Posterior vena cava (tissue), 2 donors: Measurements from ENCODE around the gene GAB1. TPM values are rescaled to one million over a fixed set of nuclear protein-coding genes. Genes with fewer than 3 reads are reported as not detected.

Experiments
- DNase-seq: peaks from one replicate; pipeline ENCODE4 v3.0.0-alpha.2; 2020; ENCODE audit warnings: low spot score
- intact Hi-C, 2 donors: fragments of 100-400 bp; cut with DNase I; formaldehyde crosslinking; loops; one replicate each; pipeline versions ENCODE4 v1.14.1 to v1.14.2; 2022 to 2023
- total RNA-seq, 2 donors: library from RNA; stranded (reverse); fragmentation: NEBNext Ultra II Directional; extraction: Animal tissue kit (Norgen Biotek cat#: 25700); gene quantifications; one replicate each; pipeline ENCODE4 v1.2.1, GENCODE V29; 2021
- donor health status: DM: yes; HTN: yes; CAD: no.
- donor health status: DM: yes; HTN: yes; CAD: no.

The GAB1 gene
- total RNA-seq, 2 donors from 2014 or later, result 36.0 to 36.6 TPM

- intact Hi-C loops, result loop anchor here in 1 of 2 donors (10.0 kb wide), 1 partner anchor 48 kb away; no protein-coding TSS in a partner anchor
- no peak for DNase-seq
Measured at GRCh38 chr4:143402776-143403552, 66.3 kb downstream of the GAB1 start.

DNA sequence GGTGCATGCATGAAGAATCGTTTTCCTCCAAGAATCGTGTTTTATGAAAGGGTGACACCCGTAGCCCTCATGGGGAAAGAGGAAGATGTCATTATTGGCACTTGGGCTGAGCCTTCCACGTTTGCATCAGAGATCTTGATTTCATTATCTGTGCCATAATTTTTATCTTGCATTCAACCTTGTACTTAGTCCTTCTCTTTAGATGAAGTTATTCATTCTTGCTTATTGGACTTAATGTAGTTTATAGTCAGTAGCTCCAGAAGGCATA is 66.8 kb downstream of the GAB1 start:
- DNase-seq, result no peak
- intact Hi-C loops, result loop anchor here in 1 of 2 donors (10.0 kb wide), 1 partner anchor 49 kb away; no protein-coding TSS in a partner anchor

DNA sequence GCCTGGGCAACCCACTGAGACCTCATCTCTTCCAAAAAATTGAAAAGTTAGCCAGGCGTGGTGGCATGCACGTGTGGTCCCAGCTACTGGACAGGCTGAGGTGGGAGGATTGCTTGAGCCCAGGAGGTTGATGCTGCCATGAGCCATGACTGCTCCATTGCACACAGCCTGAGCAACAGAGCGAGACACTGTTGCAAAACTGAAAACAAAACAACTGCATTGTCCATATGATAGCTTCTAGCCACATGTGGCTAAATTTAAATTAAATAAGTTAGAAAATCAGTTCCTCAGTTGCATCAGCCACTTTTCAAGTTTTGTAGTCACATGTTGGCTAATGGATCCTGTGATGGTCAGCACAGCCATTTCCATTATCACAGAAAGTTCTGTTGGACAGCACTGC is 67.9 kb downstream of the GAB1 start:
- no peak for DNase-seq
- intact Hi-C loops, result loop anchor here in 1 of 2 donors (10.0 kb wide), 1 partner anchor 50 kb away; no protein-coding TSS in a partner anchor

- DNase-seq, result no peak
- intact Hi-C loops, result loop anchor here in 1 of 2 donors (10.0 kb wide), 1 partner anchor 50 kb away; no protein-coding TSS in a partner anchor
Measured at GRCh38 chr4:143405075-143405730, 68.5 kb downstream of the GAB1 start.

DNA sequence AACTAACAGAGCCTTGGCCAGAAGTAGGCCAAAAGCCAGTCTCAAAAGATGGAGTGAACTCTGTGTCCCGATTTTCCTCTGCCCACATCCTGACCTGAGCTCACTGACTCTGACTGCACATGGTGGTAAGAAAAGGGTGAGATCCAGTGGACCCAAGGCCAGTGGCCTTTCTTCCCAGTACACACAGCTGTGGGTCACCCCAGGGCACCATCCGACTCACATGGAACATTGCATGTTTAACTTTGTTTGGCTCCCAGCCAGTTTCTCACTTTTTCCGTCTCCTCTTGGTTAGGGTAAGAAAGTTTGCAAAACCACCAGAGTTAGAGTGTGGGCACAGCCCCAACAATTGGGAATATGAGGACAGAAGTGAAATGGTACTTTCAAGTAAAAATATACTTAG is 69.8 kb downstream of the GAB1 start:
- DNase-seq, result peak; percentile 85
- intact Hi-C loops, result loop anchor here in 1 of 2 donors (10.0 kb wide), 1 partner anchor 52 kb away; no protein-coding TSS in a partner anchor

GRCh38 chr4:143407474-143407873 is 70.8 kb downstream of the GAB1 start:
- intact Hi-C loops, result loop anchor here in 1 of 2 donors (10.0 kb wide), 1 partner anchor 53 kb away; no protein-coding TSS in a partner anchor
- no peak for DNase-seq

DNA sequence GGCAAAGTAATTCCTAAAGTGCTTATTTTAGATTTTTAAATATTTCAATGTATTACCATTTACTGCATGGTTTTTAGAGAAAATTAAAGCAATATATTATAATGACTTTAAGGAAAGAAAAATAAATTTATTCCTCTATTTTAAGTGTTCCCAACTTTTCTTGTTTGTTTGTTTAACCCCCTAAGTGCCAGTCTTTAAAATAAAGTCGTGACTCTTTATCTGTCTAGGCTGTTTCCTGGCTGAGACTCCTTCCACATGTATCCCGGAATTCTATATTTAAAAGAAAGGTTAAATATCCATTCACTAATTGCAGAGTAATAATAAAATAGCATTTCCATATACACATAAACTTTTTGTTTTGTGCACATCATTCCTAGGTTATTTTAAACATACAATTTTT is 71.2 kb downstream of the GAB1 start:
- intact Hi-C loops, result loop anchor here in 1 of 2 donors (10.0 kb wide), 1 partner anchor 53 kb away; no protein-coding TSS in a partner anchor
- no peak for DNase-seq

DNA sequence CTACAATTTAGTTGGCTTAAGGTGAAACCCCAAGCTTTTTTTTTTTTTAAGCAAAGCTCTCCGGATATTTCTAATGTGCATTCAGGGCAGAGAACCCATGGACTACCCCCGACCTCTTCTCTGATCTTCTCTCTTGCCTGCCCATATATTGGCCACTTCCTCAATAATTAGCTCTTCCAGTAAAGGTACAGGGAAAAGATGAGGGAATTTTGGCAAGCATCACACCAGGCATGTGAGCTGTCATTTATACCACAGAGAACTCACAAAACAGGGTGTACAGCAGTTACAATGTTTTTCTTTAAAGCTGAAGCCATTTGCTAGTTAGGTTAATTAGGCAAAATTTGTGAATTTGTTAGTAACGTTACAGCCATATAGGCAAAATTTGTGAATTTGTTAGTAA is 73.3 kb downstream of the GAB1 start:
- no peak for DNase-seq
- intact Hi-C loops, result no loop called here

GRCh38 chr4:143411527-143412419 is 75.1 kb downstream of the GAB1 start:
- intact Hi-C loops, result no loop called here

GRCh38 chr4:143412420-143412758 is 75.7 kb downstream of the GAB1 start:
- DNase-seq, result no peak
- intact Hi-C loops, result no loop called here

More at GRCh38 chr4:143411527-143412419, 75.1 kb downstream of the GAB1 start:
- no peak for DNase-seq

DNA sequence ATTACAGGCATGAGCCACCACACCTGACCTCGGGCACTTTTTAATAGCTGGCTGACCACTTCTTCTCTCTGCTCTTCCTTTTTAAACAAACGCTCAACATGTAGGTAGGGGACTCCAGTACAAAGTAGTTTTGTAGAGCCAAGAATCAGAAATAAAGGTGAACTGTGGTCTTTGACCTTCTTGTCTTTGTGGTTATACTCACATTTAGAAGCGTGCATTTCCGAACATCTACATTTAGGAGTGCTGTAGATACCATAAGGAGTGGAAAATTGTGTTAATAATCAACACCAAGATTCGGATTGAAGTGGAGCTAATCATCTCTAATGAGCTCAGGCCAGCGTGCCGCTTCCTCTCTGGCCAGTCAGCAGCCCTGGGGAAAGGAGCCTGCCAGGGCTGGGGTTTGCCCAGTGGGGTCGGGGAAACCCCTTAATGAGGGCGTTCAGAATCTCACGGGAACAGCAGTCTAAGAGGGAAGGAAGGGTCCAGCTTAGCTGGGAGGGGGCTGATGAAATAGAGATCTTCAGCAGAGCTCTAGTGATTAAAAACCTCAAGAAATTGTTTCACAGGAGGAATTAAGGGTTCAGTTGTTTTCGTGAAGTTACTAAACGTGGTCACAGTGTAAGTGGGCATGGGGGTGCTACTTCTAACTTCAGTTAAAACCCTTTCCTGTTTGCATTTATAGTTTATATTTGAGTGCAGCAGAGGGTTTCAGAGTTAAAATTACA is 81.2 kb downstream of the GAB1 start:
- no peak for DNase-seq
- intact Hi-C loops, result no loop called here

- DNase-seq, result no peak
- intact Hi-C loops, result no loop called here
Measured at GRCh38 chr4:143420227-143420626, 83.6 kb downstream of the GAB1 start.

DNA sequence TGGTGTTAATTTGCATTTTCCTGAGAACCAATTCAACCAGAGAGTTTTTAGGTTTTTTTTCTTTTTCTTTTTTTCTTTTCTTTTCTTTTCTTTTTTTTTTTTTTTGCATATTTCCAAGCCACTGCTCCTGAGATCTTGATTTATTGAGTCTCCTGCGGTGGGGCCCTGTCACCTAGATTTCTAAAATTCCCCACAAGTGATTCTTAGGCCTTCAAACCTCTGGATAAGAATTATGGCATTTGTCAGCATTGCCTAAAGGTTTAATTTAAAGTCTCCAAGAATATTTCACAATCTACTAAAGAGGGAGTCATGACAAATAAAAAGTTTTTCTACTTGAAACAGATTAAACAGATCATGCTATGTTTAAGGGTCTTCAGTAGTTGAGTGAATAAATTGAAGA is 84.9 kb downstream of the GAB1 start:
- no peak for DNase-seq
- intact Hi-C loops, result no loop called here

- intact Hi-C loops, result no loop called here
- DNase-seq, result no peak
Measured at GRCh38 chr4:143424276-143424675, 87.6 kb downstream of the GAB1 start.

GRCh38 chr4:143431526-143432257 is 95.0 kb downstream of the GAB1 start:
- intact Hi-C loops, result no loop called here
- DNase-seq, result no peak

- DNase-seq, result no peak
- intact Hi-C loops, result no loop called here
Measured at GRCh38 chr4:143432258-143432591, 95.5 kb downstream of the GAB1 start.

DNA sequence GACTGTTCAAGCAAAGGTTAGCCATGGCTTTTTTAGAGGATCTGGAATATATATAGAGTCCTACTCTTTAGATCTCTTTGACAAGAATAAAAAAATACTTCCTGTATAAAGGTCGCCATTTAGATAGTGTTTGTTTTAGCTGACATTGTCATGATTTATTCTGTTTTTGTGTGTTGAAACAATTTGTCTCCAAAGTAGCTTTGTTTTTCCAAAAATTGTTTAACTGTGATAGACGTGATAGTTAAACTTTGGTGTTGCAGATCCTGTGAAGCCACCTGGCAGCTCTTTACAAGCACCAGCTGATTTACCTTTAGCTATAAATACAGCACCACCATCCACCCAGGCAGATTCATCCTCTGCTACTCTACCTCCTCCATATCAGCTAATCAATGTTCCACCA is 96.6 kb downstream of the GAB1 start:
- DNase-seq, result no peak
- intact Hi-C loops, result no loop called here

GRCh38 chr4:143435955-143436354 is 99.3 kb downstream of the GAB1 start:
- DNase-seq, result no peak
- intact Hi-C loops, result loop anchor here in 1 of 2 donors (5.0 kb wide), 1 partner anchor 861 kb away; no protein-coding TSS in a partner anchor
